Mesendoderm (in vitro differentiated cells): ENCODE measurements around the gene NPM3.

Experiments
- DNase-seq: peaks from one replicate; pipeline ENCODE4 v3.0.0; 2013
- H2AK5ac ChIP-seq: 2 replicates; pipeline ENCODE4 v1.6.1; 2013; ENCODE audit warnings: low read length, inconsistent platforms
- H2BK120ac ChIP-seq: 2 replicates; pipeline ENCODE4 v1.6.1; 2013; ENCODE audit warnings: low read depth, mild to moderate bottlenecking, low read length, moderate library complexity, mixed read lengths
- H2BK15ac ChIP-seq: replicated peaks from 2 replicates; pipeline ENCODE4 v1.6.1; 2013; ENCODE audit warnings: low read depth, mild to moderate bottlenecking, moderate library complexity
- H2BK5ac ChIP-seq: 2 replicates; pipeline ENCODE4 v1.6.1; 2013; ENCODE audit warnings: low read length, inconsistent platforms
- H3K18ac ChIP-seq: 2 replicates; pipeline ENCODE4 v1.6.1; 2013; ENCODE audit warnings: mild to moderate bottlenecking, low read length, mixed read lengths
- H3K23ac ChIP-seq: one replicate; pipeline ENCODE4 v1.6.1; 2013; ENCODE audit warnings: low read length
- H3K27ac ChIP-seq: 2 replicates; pipeline ENCODE4 v1.5.1; 2013; ENCODE audit warnings: low read depth, mild to moderate bottlenecking, inconsistent platforms, low read length, moderate library complexity
- H3K27me3 ChIP-seq: 2 replicates; pipeline ENCODE4 v1.6.1; 2013; ENCODE audit warnings: low read length, control low read depth, mild to moderate bottlenecking, inconsistent platforms; ENCODE audit not compliant: insufficient read depth, poor library complexity
- H3K36me3 ChIP-seq: 2 replicates; pipeline ENCODE4 v1.6.1; 2013; ENCODE audit warnings: low read length, inconsistent platforms; ENCODE audit not compliant: control insufficient read depth, insufficient read depth
- H3K4ac ChIP-seq: one replicate; pipeline ENCODE4 v1.6.1; 2013; ENCODE audit warnings: low read depth, mild to moderate bottlenecking, low read length, moderate library complexity
- H3K4me1 ChIP-seq: 2 replicates; pipeline ENCODE4 v1.6.1; 2013; ENCODE audit warnings: low read depth, low read length, inconsistent platforms; ENCODE audit not compliant: control insufficient read depth
- H3K4me2 ChIP-seq: 2 replicates; pipeline ENCODE4 v1.6.1; 2013; ENCODE audit warnings: low read length
- H3K4me3 ChIP-seq: 2 replicates; pipeline ENCODE4 v1.5.1; 2013; ENCODE audit warnings: mild to moderate bottlenecking, low read length
- H3K56ac ChIP-seq: one replicate; pipeline ENCODE4 v1.6.1; 2013; ENCODE audit warnings: low read length
- H3K79me1 ChIP-seq: 2 replicates; pipeline ENCODE4 v1.6.1; 2013; ENCODE audit warnings: low read length, inconsistent platforms
- H3K79me2 ChIP-seq: 2 replicates; pipeline ENCODE4 v1.6.1; 2013; ENCODE audit warnings: mild to moderate bottlenecking, low read length; ENCODE audit not compliant: control insufficient read depth, insufficient read depth
- H3K9ac ChIP-seq: 2 replicates; pipeline ENCODE4 v1.6.1; 2013; ENCODE audit warnings: low read length, inconsistent platforms
- H4K5ac ChIP-seq: one replicate; pipeline ENCODE4 v1.6.1; 2013; ENCODE audit warnings: low read length
- H4K8ac ChIP-seq: one replicate; pipeline ENCODE4 v1.6.1; 2013; ENCODE audit warnings: low read depth, mild to moderate bottlenecking, control low read depth, low read length, moderate library complexity
- WGBS: extraction: QIAGEN DNeasy Blood & Tissue Kit; methylation state at CpG from one replicate; pipeline ENCODE4 v1.1.7; 2013; ENCODE audit warnings: low lambda C conversion rate, missing lambda C conversion rate; ENCODE audit not compliant: insufficient coverage; ENCODE audit errors: extremely low coverage; 5-methylcytosine and 5-hydroxymethylcytosine counted together

Gene NPM3

GRCh38 chr10:101768791-101769170 is 14.5 kb downstream of the NPM3 start:
- Histone ChIP-seq H3K4ac (no peak overlapping the region), H3K4me1 (peaks cover 7% of the 10 kb centered on the region), H3K23ac (no peak overlapping the region), H3K27ac (no peak overlapping the region), H4K5ac (no peak overlapping the region), H3K36me3 (no peaks in the 10 kb centered on the region), H3K79me1 (no peaks in the 10 kb centered on the region), H2BK15ac (no peak overlapping the region), H4K8ac (no peak overlapping the region), H2AK5ac (no peak overlapping the region), H3K56ac (no peak overlapping the region), H2BK120ac (no peak overlapping the region), H3K18ac (no peak overlapping the region), H3K4me3 (no peak overlapping the region), H3K79me2 (no peaks in the 10 kb centered on the region), H3K27me3 (peaks cover 2% of the 10 kb centered on the region), H3K4me2 (no peak overlapping the region), H2BK5ac (no peak overlapping the region), H3K9ac (no peak overlapping the region)
- DNase-seq, result no peak
- no CpG with 5 or more reads among the region's 8 CpGs for WGBS

DNA sequence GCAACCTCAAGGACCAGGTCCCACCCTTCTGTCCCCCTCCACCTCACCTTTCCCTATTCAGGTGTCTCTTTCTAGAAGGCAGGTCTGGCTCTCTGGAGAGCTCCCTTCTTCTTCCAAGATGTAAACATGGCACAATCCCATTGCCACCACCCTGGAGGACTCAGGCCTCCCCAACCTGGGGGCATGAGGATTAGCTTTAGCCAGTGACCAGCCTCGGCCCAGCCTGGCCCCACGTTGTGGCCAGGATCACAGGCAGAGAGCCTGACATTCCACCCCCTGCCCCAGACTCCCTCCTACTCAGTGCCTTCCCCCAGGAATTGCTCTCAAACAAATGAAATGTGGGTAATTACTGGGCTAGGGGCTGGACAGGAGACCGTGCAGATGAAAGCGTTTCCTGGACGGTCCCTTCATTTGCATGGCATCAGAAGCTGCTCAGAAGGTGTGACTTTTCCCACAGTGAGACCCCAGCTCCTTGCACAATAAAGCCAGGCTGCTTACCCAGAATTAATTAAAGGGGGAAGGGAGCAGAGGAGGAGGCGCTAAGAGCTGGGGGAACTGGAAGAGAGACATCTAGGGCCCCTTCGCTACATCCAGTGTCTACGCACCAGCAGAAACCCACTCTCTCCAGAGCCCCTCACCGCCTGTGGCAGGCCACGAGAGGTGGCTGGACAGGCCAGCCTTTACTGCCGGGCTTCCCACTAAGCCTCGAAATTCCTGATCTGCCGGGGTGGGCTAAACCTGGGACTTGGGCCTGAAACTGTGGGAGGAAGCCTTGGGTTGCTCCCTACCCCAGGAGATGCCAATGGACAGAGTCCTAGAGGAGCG is 15.1 kb downstream of the NPM3 start:
- Histone ChIP-seq H3K79me2 (no peaks in the 10 kb centered on the region), H3K23ac (no peak overlapping the region), H3K4me3 (no peak overlapping the region), H3K4ac (no peak overlapping the region), H4K5ac (no peak overlapping the region), H3K4me1 (peaks cover 3% of the 10 kb centered on the region), H3K27me3 (no peaks in the 10 kb centered on the region), H3K27ac (no peak overlapping the region), H2AK5ac (no peak overlapping the region), H2BK120ac (no peak overlapping the region), H3K18ac (no peak overlapping the region), H3K79me1 (no peaks in the 10 kb centered on the region), H3K56ac (no peak overlapping the region), H4K8ac (no peak overlapping the region), H3K4me2 (no peak overlapping the region), H2BK5ac (no peak overlapping the region), H3K9ac (no peak overlapping the region), H3K36me3 (no peaks in the 10 kb centered on the region), H2BK15ac (no peak overlapping the region)
- whole genome bisulfite sequencing, result no CpG with 5 or more reads among the region's 14 CpGs
- no peak for DNase-seq

DNA sequence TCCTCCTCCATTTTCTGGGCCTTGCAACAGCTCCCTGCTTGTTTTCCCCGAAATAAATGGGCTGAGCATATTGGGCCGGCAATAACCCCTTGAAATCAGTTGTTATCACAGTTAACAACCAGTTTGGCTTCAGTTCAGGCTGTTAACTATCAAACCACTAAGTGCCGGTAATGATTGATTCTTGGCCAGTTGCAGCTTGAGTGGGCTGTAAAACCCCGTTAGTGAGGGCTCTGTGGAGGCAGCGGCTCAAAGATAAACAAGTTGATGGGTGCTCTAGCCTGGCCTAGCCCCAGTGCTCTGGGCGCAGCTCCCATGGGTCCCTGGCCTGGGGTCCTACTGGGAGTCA is 15.7 kb downstream of the NPM3 start:
- H3K56ac ChIP-seq, result no peak overlapping the region
- no peak overlapping the region for H4K5ac ChIP-seq
- no CpG with 5 or more reads among the region's 6 CpGs for WGBS
- no peak overlapping the region for H3K4ac ChIP-seq
- H2BK15ac ChIP-seq, result no peak overlapping the region
- H3K79me2 ChIP-seq, result no peaks in the 10 kb centered on the region
- no peak overlapping the region for H3K27ac ChIP-seq
- H3K4me3 ChIP-seq, result no peak overlapping the region
- no peaks in the 10 kb centered on the region for H3K36me3 ChIP-seq
- H3K79me1 ChIP-seq, result no peaks in the 10 kb centered on the region
- no peak overlapping the region for H2BK120ac ChIP-seq
- H3K9ac ChIP-seq, result no peak overlapping the region
- no peak overlapping the region for H2BK5ac ChIP-seq
- no peak overlapping the region for H3K4me2 ChIP-seq
- H3K23ac ChIP-seq, result no peak overlapping the region
- no peak overlapping the region for H4K8ac ChIP-seq
- no peak for DNase-seq
- no peak overlapping the region for H3K18ac ChIP-seq
- H3K27me3 ChIP-seq, result no peaks in the 10 kb centered on the region
- H3K4me1 ChIP-seq, result peaks cover 3% of the 10 kb centered on the region
- no peak overlapping the region for H2AK5ac ChIP-seq

DNA sequence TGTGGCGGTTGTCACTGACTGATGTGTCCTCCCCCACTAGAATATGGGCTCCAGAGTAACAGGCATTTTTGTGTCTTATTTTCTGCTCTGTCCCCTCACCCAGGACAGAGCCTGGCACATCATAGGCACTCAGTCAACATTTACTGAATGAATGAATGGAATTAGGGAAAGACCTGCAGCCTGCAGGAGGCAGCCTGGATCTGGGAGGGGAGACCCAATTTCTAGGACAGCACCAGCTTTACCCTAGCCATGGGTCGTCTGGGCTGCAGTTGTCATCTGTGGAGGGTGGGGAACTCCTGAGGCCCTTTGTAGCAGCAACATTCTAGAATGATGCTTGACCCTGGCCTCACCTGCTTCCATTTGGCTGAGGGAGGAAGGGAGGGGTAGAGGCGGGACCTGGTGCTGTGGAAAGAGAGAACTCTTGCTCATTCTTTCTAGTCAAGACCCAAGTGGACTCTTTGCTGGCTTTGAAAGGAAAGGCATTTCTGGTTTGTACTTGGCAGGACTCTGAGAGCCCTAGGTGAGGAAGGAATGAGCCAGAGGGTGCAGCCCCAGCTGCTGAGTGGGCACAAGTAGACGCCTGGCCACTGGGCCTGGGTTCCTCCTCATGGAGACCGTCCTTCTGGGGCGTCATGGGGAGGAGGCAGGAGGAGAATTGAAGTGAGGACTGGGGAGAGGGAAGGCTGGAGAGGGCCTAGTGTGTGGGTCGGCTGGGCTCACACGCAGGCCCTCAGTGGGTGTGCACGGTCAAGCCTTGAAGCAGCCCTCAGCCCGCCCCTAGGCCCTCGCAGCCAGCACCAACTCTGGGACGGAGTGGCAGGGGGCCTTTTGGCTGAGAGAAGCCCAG is 16.3 kb downstream of the NPM3 start:
- H2AK5ac ChIP-seq, result no peak overlapping the region
- H2BK5ac ChIP-seq, result no peak overlapping the region
- H3K4me3 ChIP-seq, result no peak overlapping the region
- H2BK120ac ChIP-seq, result no peak overlapping the region
- no CpG with 5 or more reads among the region's 12 CpGs for WGBS
- no peak overlapping the region for H3K27ac ChIP-seq
- no peak overlapping the region for H4K5ac ChIP-seq
- no peaks in the 10 kb centered on the region for H3K79me1 ChIP-seq
- no peaks in the 10 kb centered on the region for H3K27me3 ChIP-seq
- peaks cover 3% of the 10 kb centered on the region for H3K4me1 ChIP-seq
- no peak overlapping the region for H3K56ac ChIP-seq
- no peak overlapping the region for H3K9ac ChIP-seq
- DNase-seq, result no peak
- H3K36me3 ChIP-seq, result no peaks in the 10 kb centered on the region
- no peaks in the 10 kb centered on the region for H3K79me2 ChIP-seq
- H3K18ac ChIP-seq, result no peak overlapping the region
- no peak overlapping the region for H3K23ac ChIP-seq
- H2BK15ac ChIP-seq, result no peak overlapping the region
- H3K4me2 ChIP-seq, result no peak overlapping the region
- no peak overlapping the region for H3K4ac ChIP-seq
- no peak overlapping the region for H4K8ac ChIP-seq

DNA sequence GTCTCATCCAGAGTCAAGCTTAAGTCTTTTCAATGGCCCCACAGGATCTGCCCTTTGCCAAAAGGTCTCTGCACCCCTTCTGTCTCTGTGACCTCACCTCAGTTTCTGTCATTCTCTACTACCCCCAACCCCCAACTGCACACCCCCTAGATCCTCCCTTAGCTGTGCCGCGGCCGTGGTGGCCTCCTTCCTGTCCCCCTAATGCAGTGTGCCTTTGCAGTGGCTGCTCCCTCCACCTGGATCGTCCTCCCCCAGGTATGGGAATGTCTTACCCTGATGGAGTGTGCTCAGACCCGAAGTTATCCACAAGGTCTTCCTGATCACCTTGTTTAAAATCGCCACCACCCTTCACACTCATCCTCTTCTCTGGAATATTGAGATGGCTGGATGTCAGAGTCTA is 16.9 kb downstream of the NPM3 start:
- Histone ChIP-seq H2AK5ac (no peak overlapping the region), H3K27ac (no peak overlapping the region), H3K27me3 (no peaks in the 10 kb centered on the region), H3K23ac (no peak overlapping the region), H3K56ac (no peak overlapping the region), H3K4me3 (no peak overlapping the region), H3K79me2 (no peaks in the 10 kb centered on the region), H4K8ac (no peak overlapping the region), H2BK5ac (no peak overlapping the region), H3K36me3 (no peaks in the 10 kb centered on the region), H3K79me1 (no peaks in the 10 kb centered on the region), H2BK15ac (no peak overlapping the region), H3K4me2 (no peak overlapping the region), H4K5ac (no peak overlapping the region), H3K18ac (no peak overlapping the region), H2BK120ac (no peak overlapping the region), H3K9ac (no peak overlapping the region), H3K4me1 (peaks cover 3% of the 10 kb centered on the region), H3K4ac (no peak overlapping the region)
- no peak for DNase-seq
- WGBS, result no CpG with 5 or more reads among the region's 6 CpGs
